Mesenchymal stem cell (in vitro differentiated cells and primary cell): ENCODE results near the gene TPTE2.

Experiments
- DNase-seq: peaks from one replicate; pipeline ENCODE4 v3.0.0-alpha.2; 2013
- H2AFZ ChIP-seq: one replicate; pipeline ENCODE4 v1.6.1; 2013; ENCODE audit warnings: low read depth, mild to moderate bottlenecking, control low read depth, inconsistent platforms, low read length, moderate library complexity
- H2AK5ac ChIP-seq: 2 replicates; pipeline ENCODE4 v1.6.1; 2013; ENCODE audit warnings: low read length, moderate library complexity, mild to moderate bottlenecking, inconsistent platforms; ENCODE audit not compliant: severe bottlenecking
- H2BK120ac ChIP-seq: one replicate; pipeline ENCODE4 v1.6.1; 2013; ENCODE audit warnings: low read depth, mild to moderate bottlenecking, inconsistent platforms, low read length, moderate library complexity
- H2BK12ac ChIP-seq, 2 experiments: one replicate each; pipeline ENCODE4 v1.6.1; 2013; ENCODE audit warnings: inconsistent platforms in 2 of 2, low read length in 2 of 2, mild to moderate bottlenecking in 2 of 2, moderate library complexity in 2 of 2, control low read depth in 1 of 2
- H2BK15ac ChIP-seq: one replicate; pipeline ENCODE4 v1.6.1; 2013; ENCODE audit warnings: mild to moderate bottlenecking, low read depth, inconsistent platforms; ENCODE audit not compliant: poor library complexity, severe bottlenecking
- H2BK5ac ChIP-seq: 2 replicates; pipeline ENCODE4 v1.6.1; 2013; ENCODE audit warnings: low read depth, mild to moderate bottlenecking, low read length, control low read depth, inconsistent platforms; ENCODE audit not compliant: poor library complexity, severe bottlenecking
- H3K14ac ChIP-seq, 2 experiments: one replicate each; pipeline ENCODE4 v1.6.1; 2013; ENCODE audit warnings: inconsistent platforms in 2 of 2, low read length in 2 of 2, control low read depth in 1 of 2, mild to moderate bottlenecking in 1 of 2, moderate library complexity in 1 of 2
- H3K18ac ChIP-seq, 2 experiments: one replicate each; pipeline ENCODE4 v1.6.1; 2013; ENCODE audit warnings: inconsistent platforms in 2 of 2, low read length in 2 of 2, control low read depth in 1 of 2, low read depth in 1 of 2, mild to moderate bottlenecking in 1 of 2
- H3K23ac ChIP-seq, 2 experiments: one replicate each; pipeline ENCODE4 v1.6.1; 2013; ENCODE audit warnings: inconsistent platforms in 2 of 2, low read length in 2 of 2, mild to moderate bottlenecking in 2 of 2, moderate library complexity in 2 of 2, control low read depth in 1 of 2
- H3K27ac ChIP-seq: 2 replicates; pipeline ENCODE4 v1.5.1; 2013; ENCODE audit warnings: mild to moderate bottlenecking, moderate library complexity, low read length, control low read depth, inconsistent platforms; ENCODE audit not compliant: poor library complexity, severe bottlenecking
- H3K27me3 ChIP-seq, 2 experiments: 2 replicates each; pipeline versions ENCODE4 v1.6.1 to v1.7.0; 2013; ENCODE audit warnings: low read length in 2 of 2, mild to moderate bottlenecking in 2 of 2, moderate library complexity in 2 of 2, control low read depth in 1 of 2, inconsistent platforms in 1 of 2; ENCODE audit not compliant: control insufficient read depth in 1 of 2, insufficient read depth in 1 of 2
- H3K36me3 ChIP-seq, 2 experiments: 2 replicates each; pipeline versions ENCODE4 v1.6.1 to v1.7.0; 2013; ENCODE audit warnings: low read length in 2 of 2, control low read depth in 1 of 2, inconsistent platforms in 1 of 2, low read depth in 1 of 2, mild to moderate bottlenecking in 1 of 2; ENCODE audit not compliant: insufficient read depth in 2 of 2, control insufficient read depth in 1 of 2
- H3K4ac ChIP-seq, 2 experiments: one replicate each; pipeline ENCODE4 v1.6.1; 2013; ENCODE audit warnings: inconsistent platforms in 2 of 2, low read length in 2 of 2, mild to moderate bottlenecking in 2 of 2, moderate library complexity in 2 of 2, control low read depth in 1 of 2, low read depth in 1 of 2
- H3K4me1 ChIP-seq: 2 replicates; pipeline ENCODE4 v1.6.1; 2013; ENCODE audit warnings: low read depth, low read length, control low read depth; ENCODE audit not compliant: control insufficient read depth, insufficient read depth
- H3K4me2 ChIP-seq: 2 replicates; pipeline ENCODE4 v1.6.1; 2013; ENCODE audit warnings: low read length, mild to moderate bottlenecking, inconsistent platforms; ENCODE audit not compliant: poor library complexity, severe bottlenecking
- H3K4me3 ChIP-seq, 2 experiments: 2 replicates each; pipeline versions ENCODE4 v1.5.1 to v1.7.0; 2013; ENCODE audit warnings: low read length in 2 of 2, mild to moderate bottlenecking in 2 of 2, control low read depth in 1 of 2, low read depth in 1 of 2; ENCODE audit not compliant: insufficient read depth in 1 of 2
- H3K79me1 ChIP-seq: replicated peaks from 2 replicates; pipeline ENCODE4 v1.6.1; 2013; ENCODE audit warnings: mild to moderate bottlenecking, control low read depth, low read length, inconsistent platforms; ENCODE audit not compliant: poor library complexity, severe bottlenecking
- H3K9ac ChIP-seq: 2 replicates; pipeline ENCODE4 v1.7.0; 2013; ENCODE audit warnings: mild to moderate bottlenecking, low read length, moderate library complexity
- H3K9me3 ChIP-seq: 2 replicates; pipeline ENCODE4 v1.7.0; 2013; ENCODE audit warnings: mild to moderate bottlenecking, low read length; ENCODE audit not compliant: control insufficient read depth
- H4K8ac ChIP-seq: one replicate; pipeline ENCODE4 v1.6.1; 2013; ENCODE audit warnings: inconsistent platforms, mild to moderate bottlenecking, low read length, moderate library complexity
- H4K91ac ChIP-seq: one replicate; pipeline ENCODE4 v1.6.1; 2013; ENCODE audit warnings: mild to moderate bottlenecking, low read length, inconsistent platforms
- WGBS: methylation state at CpG from one replicate; pipeline ENCODE4 v1.1.7; 2013; ENCODE audit warnings: mixed read lengths; 5-methylcytosine and 5-hydroxymethylcytosine counted together

Gene TPTE2

GRCh38 chr13:19596960-19597361 lies 35.6 kb upstream of the TPTE2 start:
- H3K4me2 ChIP-seq = peak overlapping the region; percentile 21
- H3K27me3 ChIP-seq = peaks cover 0 to under 1% of the 10 kb centered on the region in 2 experiments
- H4K91ac ChIP-seq = no peak overlapping the region
- no peaks in the 10 kb centered on the region for H3K9me3 ChIP-seq
- no peak overlapping the region for H2BK120ac ChIP-seq
- H3K4ac ChIP-seq = no peak overlapping the region
- no peak overlapping the region for H3K27ac ChIP-seq
- no peak overlapping the region for H3K4me3 ChIP-seq
- H3K79me1 ChIP-seq = no peaks in the 10 kb centered on the region
- 60% methylated on average over 5 of the region's 6 CpGs for WGBS
- H3K36me3 ChIP-seq = no peaks in the 10 kb centered on the region
- H3K23ac ChIP-seq = no peak overlapping the region
- no peak overlapping the region for H2BK5ac ChIP-seq
- H3K14ac ChIP-seq = no peak overlapping the region
- H2BK15ac ChIP-seq = no peak overlapping the region
- no peak overlapping the region for H2BK12ac ChIP-seq
- H4K8ac ChIP-seq = no peak overlapping the region
- H3K4me1 ChIP-seq = peaks cover 13% of the 10 kb centered on the region
- peak; percentile 60 for DNase-seq
- H2AK5ac ChIP-seq = no peak overlapping the region
- H3K9ac ChIP-seq = no peak overlapping the region
- no peak overlapping the region for H3K18ac ChIP-seq
- H2AFZ ChIP-seq = no peak overlapping the region

DNA sequence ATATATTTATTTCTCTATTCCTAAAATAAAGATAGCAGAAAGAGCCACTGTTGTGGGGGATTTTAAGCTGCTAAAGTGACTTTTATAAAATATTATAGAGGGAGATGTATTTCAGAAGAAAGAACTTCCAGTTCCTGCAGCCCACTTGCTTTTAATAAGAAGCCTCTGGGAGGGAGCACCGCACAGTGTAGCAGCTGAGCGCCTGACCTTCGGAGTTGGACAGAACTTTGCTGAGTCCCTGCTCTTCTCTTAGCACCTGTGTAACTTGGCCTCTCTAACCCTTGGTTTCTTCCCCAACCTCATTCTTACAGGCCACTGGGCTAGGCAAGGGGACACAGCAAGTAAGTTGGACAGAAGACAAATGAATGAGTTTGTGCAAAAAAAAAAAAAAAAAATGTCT lies 34.8 kb upstream of the TPTE2 start:
- Histone ChIP-seq H3K4ac (no peak overlapping the region), H3K9ac (no peak overlapping the region), H4K8ac (no peak overlapping the region), H2BK120ac (no peak overlapping the region), H3K27ac (no peak overlapping the region), H3K79me1 (no peaks in the 10 kb centered on the region), H3K18ac (no peak overlapping the region), H3K27me3 (peaks cover 0 to 4% of the 10 kb centered on the region in 2 experiments), H3K9me3 (no peaks in the 10 kb centered on the region), H3K36me3 (no peaks in the 10 kb centered on the region), H3K4me1 (peaks cover 9% of the 10 kb centered on the region), H3K14ac (no peak overlapping the region), H2BK15ac (no peak overlapping the region), H4K91ac (no peak overlapping the region), H2BK12ac (no peak overlapping the region), H3K23ac (no peak overlapping the region), H2AK5ac (no peak overlapping the region), H3K4me2 (no peak overlapping the region), H3K4me3 (no peak overlapping the region), H2BK5ac (no peak overlapping the region), H2AFZ (no peak overlapping the region)
- WGBS = 93% methylated on average over 3 of the region's 3 CpGs
- DNase-seq = no peak

DNA sequence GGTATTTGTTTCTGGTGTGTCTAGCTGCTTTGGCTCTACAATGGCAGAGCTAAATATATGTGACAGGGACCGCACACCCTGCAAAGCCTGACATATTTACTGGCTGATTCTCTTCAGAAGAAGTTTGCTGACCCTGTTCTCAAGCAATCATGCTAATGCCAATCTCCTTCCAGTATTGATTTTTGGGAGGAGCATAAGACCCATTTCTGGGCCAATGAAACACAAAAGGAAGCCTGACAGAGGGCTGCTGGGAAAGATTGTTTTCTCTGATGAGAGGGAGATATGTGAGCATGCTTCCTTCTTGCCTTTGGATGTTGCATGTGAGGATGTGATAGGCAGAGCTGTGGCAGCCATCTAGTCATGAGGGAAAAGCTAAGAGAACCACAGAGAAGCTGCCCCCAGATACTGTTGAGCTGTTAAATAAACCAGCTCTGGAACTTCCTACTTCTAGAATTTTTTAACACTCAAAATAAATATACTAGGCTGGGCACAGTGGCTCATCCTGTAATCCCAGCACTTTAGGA lies 31.4 kb upstream of the TPTE2 start:
- Histone ChIP-seq H3K27ac (no peak overlapping the region), H2AFZ (no peak overlapping the region), H3K36me3 (no peaks in the 10 kb centered on the region), H3K23ac (no peak overlapping the region), H2BK12ac (no peak overlapping the region), H2BK120ac (no peak overlapping the region), H2AK5ac (no peak overlapping the region), H4K91ac (no peak overlapping the region), H3K18ac (no peak overlapping the region), H4K8ac (no peak overlapping the region), H3K4me3 (no peak overlapping the region), H3K27me3 (peaks cover 0 to 4% of the 10 kb centered on the region in 2 experiments), H2BK15ac (no peak overlapping the region), H2BK5ac (no peak overlapping the region), H3K4me1 (peaks cover 9% of the 10 kb centered on the region), H3K4ac (no peak overlapping the region), H3K14ac (no peak overlapping the region), H3K9me3 (no peaks in the 10 kb centered on the region), H3K79me1 (no peaks in the 10 kb centered on the region), H3K9ac (no peak overlapping the region), H3K4me2 (no peak overlapping the region)
- no peak for DNase-seq
- WGBS = 90% methylated on average over 1 of the region's 1 CpG

- no peak overlapping the region for H2AK5ac ChIP-seq
- H3K79me1 ChIP-seq = no peaks in the 10 kb centered on the region
- no peak overlapping the region for H3K18ac ChIP-seq
- H3K27me3 ChIP-seq = peaks cover 0 to 4% of the 10 kb centered on the region in 2 experiments
- H3K4me1 ChIP-seq = peaks cover 5% of the 10 kb centered on the region
- no peaks in the 10 kb centered on the region for H3K9me3 ChIP-seq
- no peak overlapping the region for H4K8ac ChIP-seq
- no peak overlapping the region for H3K9ac ChIP-seq
- no peaks in the 10 kb centered on the region for H3K36me3 ChIP-seq
- WGBS = 92% methylated on average over 7 of the region's 7 CpGs
- no peak overlapping the region for H3K27ac ChIP-seq
- H3K4me3 ChIP-seq = no peak overlapping the region
- no peak overlapping the region for H2AFZ ChIP-seq
- H2BK12ac ChIP-seq = no peak overlapping the region
- no peak overlapping the region for H2BK5ac ChIP-seq
- H3K4me2 ChIP-seq = no peak overlapping the region
- no peak overlapping the region for H2BK120ac ChIP-seq
- no peak overlapping the region for H3K4ac ChIP-seq
- H3K23ac ChIP-seq = no peak overlapping the region
- no peak for DNase-seq
- H3K14ac ChIP-seq = no peak overlapping the region
- H2BK15ac ChIP-seq = no peak overlapping the region
- H4K91ac ChIP-seq = no peak overlapping the region
Observed at GRCh38 chr13:19591864-19592263, 30.5 kb upstream of the TPTE2 start.
